HCT116 (cell line): ENCODE data around the gene CDNF. TPM values are rescaled to one million over a fixed set of nuclear protein-coding genes. Genes with fewer than 3 reads are reported as not detected.

Experiments
- ATAC-seq: fragments of 200-7000 bp; cut with Tn5 transposase; 2 replicates; pipeline ENCODE4 v1.9.1; 2020; ENCODE audit warnings: mild to moderate bottlenecking, moderate library complexity
- BruUV-seq: library from RNA; stranded (reverse); fragments of 400-500 nt; replicated peaks from 2 replicates; lab custom pipeline; 2021; lab: Mats Ljungman, UMichigan
- CTCF ChIA-PET: fragments of 300-600 bp; sonication (Branson Sonifier 250); formaldehyde crosslinking; loops from one replicate; lab custom pipeline; 2021; ENCODE audit warnings: antibody characterized with exemption; lab: Charles Lee
- POLR2A ChIA-PET: fragments of 300-600, 350-600 bp; sonication (Branson Sonifier 250); formaldehyde crosslinking; loops from one replicate; lab custom pipeline; 2021; ENCODE audit warnings: antibody characterized with exemption; lab: Charles Lee
- RAD21 ChIA-PET, 2 experiments: fragments of 300-600 bp; sonication (Branson Sonifier 250); formaldehyde crosslinking; loops; one replicate each; lab custom pipeline; 2023; ENCODE audit warnings: low total read pairs in 2 of 2; ENCODE audit not compliant: uncharacterized antibody in 2 of 2, unreplicated experiment in 2 of 2, low non-redundant PET in 1 of 2; lab: Charles Lee
- DNase-seq: peaks from one replicate; pipeline ENCODE4 v3.0.0-alpha.2; 2010; ENCODE audit warnings: low read depth, low spot score
- H2AFZ ChIP-seq: fragments of 200-600 bp; shearing (Covaris generic), sonication (generic); 2 replicates; pipeline ENCODE4 v1.6.1; 2017; ENCODE audit warnings: low read depth, mixed run types, mixed read lengths, antibody characterized with exemption, low read length; ENCODE audit not compliant: poor library complexity, severe bottlenecking
- H3K27ac ChIP-seq: 2 replicates; pipeline ENCODE4 v1.5.1; 2012; ENCODE audit warnings: low read depth, low read length
- H3K27me3 ChIP-seq: fragments of 200-600 bp; sonication (generic); 2 replicates; pipeline ENCODE4 v1.6.1; 2016; ENCODE audit warnings: mixed run types, low read length, mixed read lengths; ENCODE audit not compliant: insufficient read depth
- H3K36me3 ChIP-seq, 2 experiments: fragments of 200-500 bp in 1 of 2; fragments of 200-600 bp in 1 of 2; sonication (Bioruptor generic) in 1 of 2; sonication (generic) in 1 of 2; 2 replicates each; pipeline versions ENCODE4 v1.5.1 to v1.6.1; 2014 to 2016; ENCODE audit warnings: low read length in 2 of 2, inconsistent platforms in 1 of 2, mixed read lengths in 1 of 2, mixed run types in 1 of 2; ENCODE audit not compliant: insufficient read depth in 2 of 2, control insufficient read depth in 1 of 2
- H3K4me1 ChIP-seq, 2 experiments: fragments of 200-600 bp in 1 of 2; sonication (generic) in 1 of 2; 2 replicates each; pipeline versions ENCODE4 v1.5.1 to v1.6.1; 2012 to 2017; ENCODE audit warnings: low read length in 2 of 2, inconsistent platforms in 1 of 2, mild to moderate bottlenecking in 1 of 2, mixed read lengths in 1 of 2, mixed run types in 1 of 2, moderate library complexity in 1 of 2; ENCODE audit not compliant: insufficient read depth in 2 of 2, control insufficient read depth in 1 of 2
- H3K4me2 ChIP-seq: fragments of 200-600 bp; sonication (generic); 2 replicates; pipeline ENCODE4 v1.6.1; 2017; ENCODE audit warnings: mixed run types, low read length, mixed read lengths
- H3K4me3 ChIP-seq, 2 experiments: fragments of 200-600 bp in 1 of 2; sonication (generic) in 1 of 2; replicated peaks in 1 of 2; 2 replicates each; pipeline ENCODE4 v1.5.1; 2011 to 2016; ENCODE audit warnings: low read length in 2 of 2, control low read depth in 1 of 2, low read depth in 1 of 2, mild to moderate bottlenecking in 1 of 2, mixed read lengths in 1 of 2, mixed run types in 1 of 2
- H3K79me2 ChIP-seq: fragments of 200-600 bp; sonication (generic); 2 replicates; pipeline ENCODE4 v1.6.1; 2017; ENCODE audit warnings: mild to moderate bottlenecking, mixed run types, low read length, moderate library complexity, mixed read lengths; ENCODE audit not compliant: insufficient read depth
- H3K9ac ChIP-seq: fragments of 200-600 bp; sonication (generic); 2 replicates; pipeline ENCODE4 v1.6.1; 2016; ENCODE audit warnings: low read length, mixed read lengths
- H3K9me2 ChIP-seq: fragments of 200-600 bp; sonication (generic), shearing (Covaris generic); 2 replicates; pipeline ENCODE4 v1.6.1; 2017; ENCODE audit warnings: mixed run types, mild to moderate bottlenecking, moderate library complexity; ENCODE audit not compliant: insufficient read depth
- H3K9me3 ChIP-seq, 2 experiments: fragments of 200-500 bp in 1 of 2; fragments of 200-600 bp in 1 of 2; sonication (Bioruptor generic) in 1 of 2; sonication (generic) in 1 of 2; 2 replicates each; pipeline ENCODE4 v1.6.1; 2014 to 2017; ENCODE audit warnings: low read length in 2 of 2, mixed read lengths in 2 of 2, inconsistent platforms in 1 of 2, low read depth in 1 of 2, mild to moderate bottlenecking in 1 of 2, mixed run types in 1 of 2, moderate library complexity in 1 of 2; ENCODE audit not compliant: control insufficient read depth in 1 of 2, insufficient read depth in 1 of 2
- H4K20me1 ChIP-seq: fragments of 200-600 bp; sonication (generic), shearing (Covaris generic); 2 replicates; pipeline ENCODE4 v1.6.1; 2017; ENCODE audit warnings: mixed run types, mild to moderate bottlenecking, moderate library complexity; ENCODE audit not compliant: insufficient read depth
- CEBPB ChIP-seq: IDR thresholded peaks from 2 replicates; pipeline ENCODE4 v1.6.1; 2012; ENCODE audit warnings: low read depth
- EGR1 ChIP-seq: IDR thresholded peaks from 2 replicates; pipeline ENCODE4 v1.6.1; 2012; ENCODE audit warnings: low read depth
- EZH2 ChIP-seq: fragments of 200-600 bp; sonication (generic); IDR thresholded peaks from 2 replicates; pipeline ENCODE4 v1.6.1; 2017; ENCODE audit warnings: antibody characterized with exemption, mixed run types
- JUND ChIP-seq: IDR thresholded peaks from 2 replicates; pipeline ENCODE4 v1.6.1; 2012
- SP1 ChIP-seq: IDR thresholded peaks from 2 replicates; pipeline ENCODE4 v1.6.1; 2012; ENCODE audit warnings: low read depth
- SRF ChIP-seq: IDR thresholded peaks from 2 replicates; pipeline ENCODE4 v1.6.1; 2012; ENCODE audit warnings: low read depth
- YY1 ChIP-seq: IDR thresholded peaks from 2 replicates; pipeline ENCODE4 v1.6.1; 2011; ENCODE audit warnings: low read length, low read depth, moderate library complexity, mild to moderate bottlenecking; ENCODE audit not compliant: insufficient replicate concordance; ENCODE audit errors: extremely low read depth
- intact Hi-C: fragments of 100-400 bp; cut with micrococcal nuclease; formaldehyde crosslinking; loops from 2 replicates; pipeline ENCODE4 v1.10.0; 2022
- total RNA-seq: library from RNA; stranded (reverse); gene quantifications from one replicate; pipeline ENCODE4 v1.2.1, GENCODE V29; 2021; ENCODE audit not compliant: unreplicated experiment
- TF ChIP-seq, protein P1 (sequence below): IDR thresholded peaks from 2 replicates; pipeline ENCODE4 v1.6.1; 2012; ENCODE audit warnings: low read depth
- TF ChIP-seq, protein P2 (sequence below): IDR thresholded peaks from 2 replicates; pipeline ENCODE4 v1.6.1; 2011; ENCODE audit warnings: mild to moderate bottlenecking, low read length, moderate library complexity; ENCODE audit not compliant: insufficient replicate concordance; ENCODE audit errors: extremely low read depth

CDNF gene
- total RNA-seq, 1 experiment from 2014 or later, result 1.1 TPM

DNA sequence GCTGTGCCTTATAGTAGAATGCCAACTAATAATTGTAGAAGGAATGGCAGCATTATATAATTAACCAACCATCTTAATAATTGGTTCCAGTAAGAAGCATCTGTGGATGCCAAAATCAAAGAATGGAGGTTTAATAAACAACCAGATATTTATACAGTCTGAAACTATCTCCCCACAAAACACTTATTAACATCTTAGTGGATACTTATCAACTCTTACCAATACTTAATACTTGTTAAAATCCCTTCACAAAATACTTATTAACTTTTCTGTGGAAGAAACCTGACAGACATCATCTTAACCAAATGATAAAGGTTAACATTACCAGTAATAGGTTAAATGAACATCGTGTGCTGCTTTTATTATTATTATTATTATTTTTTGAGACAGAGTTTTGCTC, 34.0 kb downstream of the CDNF start:
- H3K79me2 ChIP-seq, result no peaks in the 10 kb centered on the region
- no peak overlapping the region for H3K27ac ChIP-seq
- no peaks in the 10 kb centered on the region for H4K20me1 ChIP-seq
- BruUV-seq, result no TSS peak
- ChIA-PET POLR2A (no interaction called here), CTCF (no interaction called here), RAD21 (no interaction called here)
- H3K4me3 ChIP-seq, result no peak overlapping the region
- no peaks in the 10 kb centered on the region for H3K9me3 ChIP-seq
- no peaks in the 10 kb centered on the region for H3K9me2 ChIP-seq
- ATAC-seq, result no peak
- H3K4me2 ChIP-seq, result no peak overlapping the region
- intact Hi-C loops, result no loop called here
- no peak for DNase-seq
- H3K27me3 ChIP-seq, result no peaks in the 10 kb centered on the region
- H3K36me3 ChIP-seq, result no peaks in the 10 kb centered on the region
- no peak overlapping the region for H3K9ac ChIP-seq
- no peak overlapping the region for H2AFZ ChIP-seq
- no peaks in the 10 kb centered on the region for H3K4me1 ChIP-seq
- no peak for TF ChIP-seq CEBPB
- no peak for TF ChIP-seq YY1
- TF ChIP-seq SP1, result no peak
- TF ChIP-seq EGR1, result no peak
- no peak for TF ChIP-seq EZH2
- no peak for TF ChIP-seq SRF
- TF ChIP-seq, protein P1, sequence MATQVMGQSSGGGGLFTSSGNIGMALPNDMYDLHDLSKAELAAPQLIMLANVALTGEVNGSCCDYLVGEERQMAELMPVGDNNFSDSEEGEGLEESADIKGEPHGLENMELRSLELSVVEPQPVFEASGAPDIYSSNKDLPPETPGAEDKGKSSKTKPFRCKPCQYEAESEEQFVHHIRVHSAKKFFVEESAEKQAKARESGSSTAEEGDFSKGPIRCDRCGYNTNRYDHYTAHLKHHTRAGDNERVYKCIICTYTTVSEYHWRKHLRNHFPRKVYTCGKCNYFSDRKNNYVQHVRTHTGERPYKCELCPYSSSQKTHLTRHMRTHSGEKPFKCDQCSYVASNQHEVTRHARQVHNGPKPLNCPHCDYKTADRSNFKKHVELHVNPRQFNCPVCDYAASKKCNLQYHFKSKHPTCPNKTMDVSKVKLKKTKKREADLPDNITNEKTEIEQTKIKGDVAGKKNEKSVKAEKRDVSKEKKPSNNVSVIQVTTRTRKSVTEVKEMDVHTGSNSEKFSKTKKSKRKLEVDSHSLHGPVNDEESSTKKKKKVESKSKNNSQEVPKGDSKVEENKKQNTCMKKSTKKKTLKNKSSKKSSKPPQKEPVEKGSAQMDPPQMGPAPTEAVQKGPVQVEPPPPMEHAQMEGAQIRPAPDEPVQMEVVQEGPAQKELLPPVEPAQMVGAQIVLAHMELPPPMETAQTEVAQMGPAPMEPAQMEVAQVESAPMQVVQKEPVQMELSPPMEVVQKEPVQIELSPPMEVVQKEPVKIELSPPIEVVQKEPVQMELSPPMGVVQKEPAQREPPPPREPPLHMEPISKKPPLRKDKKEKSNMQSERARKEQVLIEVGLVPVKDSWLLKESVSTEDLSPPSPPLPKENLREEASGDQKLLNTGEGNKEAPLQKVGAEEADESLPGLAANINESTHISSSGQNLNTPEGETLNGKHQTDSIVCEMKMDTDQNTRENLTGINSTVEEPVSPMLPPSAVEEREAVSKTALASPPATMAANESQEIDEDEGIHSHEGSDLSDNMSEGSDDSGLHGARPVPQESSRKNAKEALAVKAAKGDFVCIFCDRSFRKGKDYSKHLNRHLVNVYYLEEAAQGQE, result no peak
- TF ChIP-seq, protein P2, sequence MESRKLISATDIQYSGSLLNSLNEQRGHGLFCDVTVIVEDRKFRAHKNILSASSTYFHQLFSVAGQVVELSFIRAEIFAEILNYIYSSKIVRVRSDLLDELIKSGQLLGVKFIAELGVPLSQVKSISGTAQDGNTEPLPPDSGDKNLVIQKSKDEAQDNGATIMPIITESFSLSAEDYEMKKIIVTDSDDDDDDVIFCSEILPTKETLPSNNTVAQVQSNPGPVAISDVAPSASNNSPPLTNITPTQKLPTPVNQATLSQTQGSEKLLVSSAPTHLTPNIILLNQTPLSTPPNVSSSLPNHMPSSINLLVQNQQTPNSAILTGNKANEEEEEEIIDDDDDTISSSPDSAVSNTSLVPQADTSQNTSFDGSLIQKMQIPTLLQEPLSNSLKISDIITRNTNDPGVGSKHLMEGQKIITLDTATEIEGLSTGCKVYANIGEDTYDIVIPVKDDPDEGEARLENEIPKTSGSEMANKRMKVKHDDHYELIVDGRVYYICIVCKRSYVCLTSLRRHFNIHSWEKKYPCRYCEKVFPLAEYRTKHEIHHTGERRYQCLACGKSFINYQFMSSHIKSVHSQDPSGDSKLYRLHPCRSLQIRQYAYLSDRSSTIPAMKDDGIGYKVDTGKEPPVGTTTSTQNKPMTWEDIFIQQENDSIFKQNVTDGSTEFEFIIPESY, result no peak
- no peak for TF ChIP-seq JUND
